ENCODE results near the gene RASGRP2. TPM values are rescaled to one million over a fixed set of nuclear protein-coding genes. Genes with fewer than 3 reads are reported as not detected.

Gene RASGRP2
- total and polyA plus RNA-seq, 2 experiments from 2014 or later = 30.1 to 50.4 TPM

DNA sequence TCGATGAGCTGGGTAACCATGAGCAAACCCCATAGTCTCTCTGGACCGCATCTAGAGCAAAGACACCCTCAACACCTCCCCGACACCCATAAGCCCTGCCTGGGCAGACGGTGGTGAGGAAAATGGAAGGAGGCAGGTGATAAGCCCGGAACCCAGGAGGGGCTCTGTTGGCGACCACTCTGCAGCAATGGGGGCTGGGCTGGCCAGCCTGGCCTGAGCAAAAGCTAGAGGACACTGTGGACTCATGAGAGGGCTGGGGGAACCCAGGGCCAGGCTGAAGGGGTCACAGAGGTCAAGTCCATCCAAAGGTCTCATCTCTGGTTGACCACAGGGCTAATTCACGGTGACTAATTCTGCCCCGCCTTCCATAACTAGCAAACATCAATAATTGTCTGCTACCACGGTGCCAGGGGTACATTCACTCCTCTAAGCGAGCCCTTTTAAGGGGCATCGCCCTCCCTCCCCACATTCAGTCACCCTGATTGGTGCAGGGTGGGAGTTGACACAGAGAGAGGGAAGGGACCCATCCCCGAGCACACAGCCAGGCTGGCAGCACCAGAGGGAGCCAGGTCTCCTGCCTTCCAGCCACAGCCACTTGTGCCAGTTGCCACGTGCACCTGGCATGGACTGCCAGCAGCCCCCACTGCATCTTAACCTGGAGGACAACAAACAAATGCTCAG is 11.9 kb upstream of the RASGRP2 start:
- Mint-ChIP-seq H3K4me3 (no peak overlapping the region), H3K36me3 (ENCODE audit: low read depth) (peaks cover 3% of the 10 kb centered on the region; the same call in 1 of the 3 replicates), H3K27me3 (ENCODE audit: insufficient read depth, low read depth, poor library complexity) (peaks cover 31% of the 10 kb centered on the region), H3K9me3 (no peaks in the 10 kb centered on the region; the same call in 1 of the 3 replicates), H3K4me1 (peaks cover 39% of the 10 kb centered on the region), H3K27ac (no peak overlapping the region)
- TF ChIP-seq ZNF114 (CRISPR knock-in tag; IDR thresholded peaks at IDR 0.05) = no peak
- TF ChIP-seq, protein P1, sequence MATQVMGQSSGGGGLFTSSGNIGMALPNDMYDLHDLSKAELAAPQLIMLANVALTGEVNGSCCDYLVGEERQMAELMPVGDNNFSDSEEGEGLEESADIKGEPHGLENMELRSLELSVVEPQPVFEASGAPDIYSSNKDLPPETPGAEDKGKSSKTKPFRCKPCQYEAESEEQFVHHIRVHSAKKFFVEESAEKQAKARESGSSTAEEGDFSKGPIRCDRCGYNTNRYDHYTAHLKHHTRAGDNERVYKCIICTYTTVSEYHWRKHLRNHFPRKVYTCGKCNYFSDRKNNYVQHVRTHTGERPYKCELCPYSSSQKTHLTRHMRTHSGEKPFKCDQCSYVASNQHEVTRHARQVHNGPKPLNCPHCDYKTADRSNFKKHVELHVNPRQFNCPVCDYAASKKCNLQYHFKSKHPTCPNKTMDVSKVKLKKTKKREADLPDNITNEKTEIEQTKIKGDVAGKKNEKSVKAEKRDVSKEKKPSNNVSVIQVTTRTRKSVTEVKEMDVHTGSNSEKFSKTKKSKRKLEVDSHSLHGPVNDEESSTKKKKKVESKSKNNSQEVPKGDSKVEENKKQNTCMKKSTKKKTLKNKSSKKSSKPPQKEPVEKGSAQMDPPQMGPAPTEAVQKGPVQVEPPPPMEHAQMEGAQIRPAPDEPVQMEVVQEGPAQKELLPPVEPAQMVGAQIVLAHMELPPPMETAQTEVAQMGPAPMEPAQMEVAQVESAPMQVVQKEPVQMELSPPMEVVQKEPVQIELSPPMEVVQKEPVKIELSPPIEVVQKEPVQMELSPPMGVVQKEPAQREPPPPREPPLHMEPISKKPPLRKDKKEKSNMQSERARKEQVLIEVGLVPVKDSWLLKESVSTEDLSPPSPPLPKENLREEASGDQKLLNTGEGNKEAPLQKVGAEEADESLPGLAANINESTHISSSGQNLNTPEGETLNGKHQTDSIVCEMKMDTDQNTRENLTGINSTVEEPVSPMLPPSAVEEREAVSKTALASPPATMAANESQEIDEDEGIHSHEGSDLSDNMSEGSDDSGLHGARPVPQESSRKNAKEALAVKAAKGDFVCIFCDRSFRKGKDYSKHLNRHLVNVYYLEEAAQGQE (IDR thresholded peaks at IDR 0.05; ENCODE audit: unreplicated experiment) = no peak
- no peak for TF ChIP-seq STAT1 (IDR thresholded peaks at IDR 0.05; ENCODE audit: unreplicated experiment)
- TF ChIP-seq POLR2AphosphoS5 (IDR thresholded peaks at IDR 0.05; ENCODE audit: low read depth) = no peak
- TF ChIP-seq EZH2phosphoT487 (IDR thresholded peaks at IDR 0.05; ENCODE audit: unreplicated experiment) = no peak
- TF ChIP-seq ZNF331 (CRISPR knock-in tag; IDR thresholded peaks at IDR 0.05; ENCODE audit: low read depth) = no peak
- TF ChIP-seq CTCF (conservative IDR thresholded peaks at IDR 0.05; ENCODE audit: low read depth in 2 of 2) = no peak
- TF ChIP-seq, protein P2, sequence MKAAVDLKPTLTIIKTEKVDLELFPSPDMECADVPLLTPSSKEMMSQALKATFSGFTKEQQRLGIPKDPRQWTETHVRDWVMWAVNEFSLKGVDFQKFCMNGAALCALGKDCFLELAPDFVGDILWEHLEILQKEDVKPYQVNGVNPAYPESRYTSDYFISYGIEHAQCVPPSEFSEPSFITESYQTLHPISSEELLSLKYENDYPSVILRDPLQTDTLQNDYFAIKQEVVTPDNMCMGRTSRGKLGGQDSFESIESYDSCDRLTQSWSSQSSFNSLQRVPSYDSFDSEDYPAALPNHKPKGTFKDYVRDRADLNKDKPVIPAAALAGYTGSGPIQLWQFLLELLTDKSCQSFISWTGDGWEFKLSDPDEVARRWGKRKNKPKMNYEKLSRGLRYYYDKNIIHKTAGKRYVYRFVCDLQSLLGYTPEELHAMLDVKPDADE (IDR thresholded peaks at IDR 0.05) = no peak
- no peak for TF ChIP-seq EZH2 (IDR thresholded peaks at IDR 0.05; ENCODE audit: low read depth, unreplicated experiment)
- TF ChIP-seq NANOG (IDR thresholded peaks at IDR 0.05; ENCODE audit: borderline replicate concordance) = no peak
- no peak for TF ChIP-seq ZNF462 (CRISPR knock-in tag; IDR thresholded peaks at IDR 0.05)
- no peak for TF ChIP-seq CREB1 (CRISPR knock-in tag; IDR thresholded peaks at IDR 0.05; ENCODE audit: low read depth)
- Histone ChIP-seq H3K27ac (ENCODE audit: low read depth) (no peak overlapping the region), H3K27me3 (ENCODE audit: insufficient read depth) (no peaks in the 10 kb centered on the region), H3K4me1 (ENCODE audit: insufficient read depth) (peaks cover 17% of the 10 kb centered on the region), H3K4me3 (no peak overlapping the region), H3F3A (replicated peaks; ENCODE audit: low read depth) (peaks cover 8% of the 10 kb centered on the region), H2AFZ (no peak overlapping the region), H3K4me2 (no peak overlapping the region), H3K79me2 (replicated peaks; ENCODE audit: insufficient read depth) (no peaks in the 10 kb centered on the region), H3K36me3 (ENCODE audit: insufficient read depth) (no peaks in the 10 kb centered on the region), H4K20me1 (replicated peaks; ENCODE audit: insufficient read depth) (no peaks in the 10 kb centered on the region), H3K9me2 (ENCODE audit: insufficient read depth) (no peaks in the 10 kb centered on the region)
- ATAC-seq (no peak), DNase-seq (ENCODE audit: low spot score) (no peak)

Measured in GM23338 (cell line).